HUES6 (cell line): ENCODE results near the gene MMRN2.
"Not testable (repeated sequence)": the region's sequence is repeated elsewhere in the genome, so short reads cannot be mapped to it uniquely, and the experiment has no call there.

Source experiments
- H3K27ac ChIP-seq: 2 replicates; pipeline ENCODE4 v1.7.0; 2013; ENCODE audit warnings: low read depth, mild to moderate bottlenecking, low read length, inconsistent platforms
- H3K27me3 ChIP-seq: 2 replicates; pipeline ENCODE4 v1.6.1; 2013; ENCODE audit warnings: low read length; ENCODE audit not compliant: control insufficient read depth, insufficient read depth
- H3K36me3 ChIP-seq: 2 replicates; pipeline ENCODE4 v1.6.1; 2013; ENCODE audit warnings: low read length; ENCODE audit not compliant: control insufficient read depth, insufficient read depth
- H3K4me1 ChIP-seq: 2 replicates; pipeline ENCODE4 v1.6.1; 2013; ENCODE audit warnings: low read length; ENCODE audit not compliant: control insufficient read depth, insufficient read depth
- H3K4me3 ChIP-seq: 2 replicates; pipeline ENCODE4 v1.5.1; 2013; ENCODE audit warnings: low read depth, low read length
- H3K9ac ChIP-seq: one replicate; pipeline ENCODE4 v1.6.1; 2013; ENCODE audit warnings: mild to moderate bottlenecking, low read length
- H3K9me3 ChIP-seq: 2 replicates; pipeline ENCODE4 v1.6.1; 2013; ENCODE audit warnings: low read depth, low read length; ENCODE audit not compliant: control insufficient read depth, insufficient read depth

Gene MMRN2

GRCh38 chr10:86936661-86937501, 20.5 kb downstream of the MMRN2 start:
- Histone ChIP-seq H3K36me3 (peaks cover 6% of the 10 kb centered on the region; the same call in 1 of the 2 replicates), H3K9ac (no peak overlapping the region), H3K9me3 (no peaks in the 10 kb centered on the region), H3K27me3 (no peaks in the 10 kb centered on the region), H3K4me1 (peaks cover 7% of the 10 kb centered on the region; the same call in 1 of the 2 replicates), H3K27ac (no peak overlapping the region), H3K4me3 (no peak overlapping the region)

- not testable (repeated sequence) for H3K27ac ChIP-seq, H3K27me3 ChIP-seq
Observed at GRCh38 chr10:86934162-86934711, 23.2 kb downstream of the MMRN2 start.

GRCh38 chr10:86932674-86933073, 24.7 kb downstream of the MMRN2 start:
- Histone ChIP-seq H3K4me3 (no peak overlapping the region), H3K4me1 (peaks cover 5% of the 10 kb centered on the region; the same call in 1 of the 2 replicates), H3K9ac (no peak overlapping the region), H3K36me3 (peaks cover 39% of the 10 kb centered on the region), H3K27me3 (no peaks in the 10 kb centered on the region), H3K9me3 (no peaks in the 10 kb centered on the region), H3K27ac (no peak overlapping the region)

More at GRCh38 chr10:86934162-86934711, 23.2 kb downstream of the MMRN2 start:
- not testable (repeated sequence) for H3K4me1 ChIP-seq, H3K4me3 ChIP-seq, H3K9ac ChIP-seq, H3K9me3 ChIP-seq
- peaks cover 29% of the 10 kb centered on the region for H3K36me3 ChIP-seq

GRCh38 chr10:86931872-86932271, 25.5 kb downstream of the MMRN2 start:
- Histone ChIP-seq H3K9me3 (no peaks in the 10 kb centered on the region), H3K36me3 (peaks cover 47% of the 10 kb centered on the region), H3K27me3 (no peaks in the 10 kb centered on the region), H3K4me1 (peaks cover 5% of the 10 kb centered on the region; the same call in 1 of the 2 replicates), H3K9ac (no peak overlapping the region), H3K27ac (no peak overlapping the region), H3K4me3 (no peak overlapping the region)

GRCh38 chr10:86929468-86930380, 27.7 kb downstream of the MMRN2 start:
- Histone ChIP-seq H3K27ac (no peak overlapping the region), H3K36me3 (peaks cover 62% of the 10 kb centered on the region), H3K4me3 (no peak overlapping the region), H3K9ac (no peak overlapping the region), H3K4me1 (peaks cover 5% of the 10 kb centered on the region; the same call in 1 of the 2 replicates), H3K9me3 (no peaks in the 10 kb centered on the region), H3K27me3 (no peaks in the 10 kb centered on the region)

GRCh38 chr10:86922553-86922961, 34.9 kb downstream of the MMRN2 start:
- Histone ChIP-seq H3K9ac (no peak overlapping the region), H3K36me3 (peaks cover 79% of the 10 kb centered on the region), H3K27ac (no peak overlapping the region), H3K4me1 (no peaks in the 10 kb centered on the region; the same call in 1 of the 2 replicates), H3K27me3 (no peaks in the 10 kb centered on the region), H3K9me3 (no peaks in the 10 kb centered on the region), H3K4me3 (no peak overlapping the region)

- no peaks in the 10 kb centered on the region for H3K9me3 ChIP-seq
- H3K27me3 ChIP-seq = no peaks in the 10 kb centered on the region
- no peaks in the 10 kb centered on the region; the same call in 1 of the 2 replicates for H3K4me1 ChIP-seq
- no peak overlapping the region for H3K4me3 ChIP-seq
- no peak overlapping the region for H3K9ac ChIP-seq
- H3K27ac ChIP-seq = no peak overlapping the region
- H3K36me3 ChIP-seq = peaks cover 93% of the 10 kb centered on the region
Observed at GRCh38 chr10:86918022-86918471, 39.4 kb downstream of the MMRN2 start.

- no peaks in the 10 kb centered on the region for H3K9me3 ChIP-seq
- no peaks in the 10 kb centered on the region for H3K27me3 ChIP-seq
- H3K4me1 ChIP-seq = no peaks in the 10 kb centered on the region; the same call in 1 of the 2 replicates
- H3K4me3 ChIP-seq = no peak overlapping the region
- peaks cover 89% of the 10 kb centered on the region for H3K36me3 ChIP-seq
- no peak overlapping the region for H3K9ac ChIP-seq
- no peak overlapping the region for H3K27ac ChIP-seq
Observed at GRCh38 chr10:86914734-86915133, 42.7 kb downstream of the MMRN2 start.

- no peaks in the 10 kb centered on the region for H3K27me3 ChIP-seq
- peaks cover 88% of the 10 kb centered on the region for H3K36me3 ChIP-seq
- H3K9ac ChIP-seq = no peak overlapping the region
- no peak overlapping the region for H3K27ac ChIP-seq
- H3K9me3 ChIP-seq = no peaks in the 10 kb centered on the region
- no peaks in the 10 kb centered on the region for H3K4me1 ChIP-seq
- no peak overlapping the region for H3K4me3 ChIP-seq
Observed at GRCh38 chr10:86905429-86905828, 52.0 kb downstream of the MMRN2 start.

GRCh38 chr10:86904600-86904999, 52.8 kb downstream of the MMRN2 start:
- H3K9ac ChIP-seq = no peak overlapping the region

More at GRCh38 chr10:86904600-86904999, 52.8 kb downstream of the MMRN2 start:
- Histone ChIP-seq H3K9me3 (no peaks in the 10 kb centered on the region), H3K27ac (no peak overlapping the region), H3K4me1 (no peaks in the 10 kb centered on the region), H3K36me3 (peaks cover 88% of the 10 kb centered on the region), H3K4me3 (no peak overlapping the region), H3K27me3 (no peaks in the 10 kb centered on the region)
